HEK293 (cell line): ENCODE data around the gene FUBP1.

Experiments used
- IKZF3 ChIP-seq: fragments of 450-650 bp; IDR thresholded peaks from 2 replicates; pipeline ENCODE4 v1.5.0; 2018; ENCODE audit warnings: missing biosample characterization, mild to moderate bottlenecking, missing genetic modification characterization, moderate library complexity
- SCRT2 ChIP-seq: fragments of 450-650 bp; formaldehyde crosslinking; IDR thresholded peaks from 2 replicates; pipeline ENCODE4 v1.5.1; 2016; ENCODE audit warnings: missing biosample characterization, missing genetic modification characterization
- TCF7L2 ChIP-seq: IDR thresholded peaks from 2 replicates; pipeline ENCODE4 v1.6.1; 2011; ENCODE audit warnings: low read depth, mild to moderate bottlenecking, inconsistent platforms, low read length, moderate library complexity, borderline replicate concordance
- TRIM28 ChIP-seq: IDR thresholded peaks from 2 replicates; pipeline ENCODE4 v1.6.1; 2011; ENCODE audit warnings: low read length, control low read depth, borderline replicate concordance
- WT1 ChIP-seq: fragments of 450-650 bp; formaldehyde crosslinking; IDR thresholded peaks from 2 replicates; pipeline ENCODE4 v1.5.1; 2016; ENCODE audit warnings: missing biosample characterization, missing genetic modification characterization
- ZNF157 ChIP-seq: fragments of 450-650 bp; formaldehyde crosslinking; IDR thresholded peaks from 2 replicates; pipeline ENCODE4 v1.5.1; 2016; ENCODE audit warnings: missing biosample characterization, missing genetic modification characterization
- ZNF184 ChIP-seq: fragments of 450-650 bp; IDR thresholded peaks from 2 replicates; pipeline ENCODE4 v1.5.1; 2018; ENCODE audit warnings: missing biosample characterization, mild to moderate bottlenecking, missing genetic modification characterization
- ZNF202 ChIP-seq: fragments of 450-650 bp; formaldehyde crosslinking; IDR thresholded peaks from 2 replicates; pipeline ENCODE4 v1.5.1; 2016; ENCODE audit warnings: missing biosample characterization, missing genetic modification characterization, borderline replicate concordance
- ZNF266 ChIP-seq: fragments of 450-650 bp; formaldehyde crosslinking; IDR thresholded peaks from 2 replicates; pipeline ENCODE4 v1.5.1; 2016; ENCODE audit warnings: missing biosample characterization, missing genetic modification characterization, low read depth
- ZNF404 ChIP-seq: fragments of 450-650 bp; formaldehyde crosslinking; IDR thresholded peaks from 2 replicates; pipeline ENCODE4 v1.5.1; 2017; ENCODE audit warnings: missing biosample characterization, missing genetic modification characterization
- ZNF416 ChIP-seq: fragments of 450-650 bp; formaldehyde crosslinking; IDR thresholded peaks from 2 replicates; pipeline ENCODE4 v1.5.1; 2016; ENCODE audit warnings: missing biosample characterization, missing genetic modification characterization
- ZNF510 ChIP-seq: fragments of 450-650 bp; formaldehyde crosslinking; IDR thresholded peaks from 2 replicates; pipeline ENCODE4 v1.5.1; 2018; ENCODE audit warnings: mild to moderate bottlenecking, missing genetic modification characterization, missing biosample characterization; ENCODE audit not compliant: insufficient replicate concordance
- ZNF514 ChIP-seq: fragments of 450-650 bp; formaldehyde crosslinking; IDR thresholded peaks from 2 replicates; pipeline ENCODE4 v1.5.1; 2016; ENCODE audit warnings: missing biosample characterization, missing genetic modification characterization
- ZNF544 ChIP-seq: fragments of 450-650 bp; formaldehyde crosslinking; IDR thresholded peaks from 2 replicates; pipeline ENCODE4 v1.5.0; 2017; ENCODE audit warnings: missing biosample characterization, missing genetic modification characterization
- ZNF548 ChIP-seq: fragments of 450-650 bp; formaldehyde crosslinking; IDR thresholded peaks from 2 replicates; pipeline ENCODE4 v1.5.1; 2016; ENCODE audit warnings: missing biosample characterization, missing genetic modification characterization
- ZNF555 ChIP-seq: fragments of 450-650 bp; formaldehyde crosslinking; conservative IDR thresholded peaks from 2 replicates; pipeline ENCODE4 v1.5.1; 2017; ENCODE audit warnings: missing biosample characterization, mild to moderate bottlenecking, missing genetic modification characterization, inconsistent platforms
- ZNF677 ChIP-seq: fragments of 450-650 bp; IDR thresholded peaks from 2 replicates; pipeline ENCODE4 v1.5.0; 2018; ENCODE audit warnings: missing biosample characterization, mild to moderate bottlenecking, missing genetic modification characterization, moderate library complexity
- ZNF704 ChIP-seq: fragments of 450-650 bp; formaldehyde crosslinking; IDR thresholded peaks from 2 replicates; pipeline ENCODE4 v1.5.1; 2016; ENCODE audit warnings: missing biosample characterization, missing genetic modification characterization
- ZNF776 ChIP-seq: fragments of 450-650 bp; formaldehyde crosslinking; IDR thresholded peaks from 2 replicates; pipeline ENCODE4 v1.5.0; 2017; ENCODE audit warnings: missing biosample characterization, missing genetic modification characterization, borderline replicate concordance
- ZNF777 ChIP-seq: fragments of 450-650 bp; formaldehyde crosslinking; IDR thresholded peaks from 2 replicates; pipeline ENCODE4 v1.5.1; 2017; ENCODE audit warnings: missing biosample characterization, missing genetic modification characterization, borderline replicate concordance
- TF ChIP-seq, protein P1 (sequence below): fragments of 450-650 bp; formaldehyde crosslinking; IDR thresholded peaks from 2 replicates; pipeline ENCODE4 v1.5.1; 2016; ENCODE audit warnings: missing biosample characterization, missing genetic modification characterization, low read depth
- TF ChIP-seq, protein P2 (sequence below): fragments of 450-650 bp; formaldehyde crosslinking; IDR thresholded peaks from 2 replicates; pipeline ENCODE4 v1.5.1; 2016; ENCODE audit warnings: missing biosample characterization, missing genetic modification characterization, borderline replicate concordance
- TF ChIP-seq, protein P3 (sequence below): fragments of 450-650 bp; formaldehyde crosslinking; IDR thresholded peaks from 2 replicates; pipeline ENCODE4 v1.5.1; 2016; ENCODE audit warnings: missing biosample characterization, missing genetic modification characterization
- TF ChIP-seq, protein P4 (sequence below): fragments of 450-650 bp; formaldehyde crosslinking; IDR thresholded peaks from 2 replicates; pipeline ENCODE4 v1.5.1; 2016; ENCODE audit warnings: missing biosample characterization, missing genetic modification characterization, low read depth

The FUBP1 gene

GRCh38 chr1:78005755-78006154 lies 26.9 kb upstream of the FUBP1 start (continued):
- TF ChIP-seq TRIM28 = no peak
- TF ChIP-seq ZNF555 (tag by site-specific recombination) = no peak
- no peak for TF ChIP-seq ZNF704 (tag by site-specific recombination)
- TF ChIP-seq, protein P1, sequence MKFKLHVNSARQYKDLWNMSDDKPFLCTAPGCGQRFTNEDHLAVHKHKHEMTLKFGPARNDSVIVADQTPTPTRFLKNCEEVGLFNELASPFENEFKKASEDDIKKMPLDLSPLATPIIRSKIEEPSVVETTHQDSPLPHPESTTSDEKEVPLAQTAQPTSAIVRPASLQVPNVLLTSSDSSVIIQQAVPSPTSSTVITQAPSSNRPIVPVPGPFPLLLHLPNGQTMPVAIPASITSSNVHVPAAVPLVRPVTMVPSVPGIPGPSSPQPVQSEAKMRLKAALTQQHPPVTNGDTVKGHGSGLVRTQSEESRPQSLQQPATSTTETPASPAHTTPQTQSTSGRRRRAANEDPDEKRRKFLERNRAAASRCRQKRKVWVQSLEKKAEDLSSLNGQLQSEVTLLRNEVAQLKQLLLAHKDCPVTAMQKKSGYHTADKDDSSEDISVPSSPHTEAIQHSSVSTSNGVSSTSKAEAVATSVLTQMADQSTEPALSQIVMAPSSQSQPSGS (tag by site-specific recombination) = 0 out of 2 replicates have a peak, but pooled peaks have one; percentile 38
- TF ChIP-seq ZNF514 (tag by site-specific recombination) = no peak
- 0 out of 2 replicates have a peak, but pooled peaks have one; percentile 46 for TF ChIP-seq ZNF184 (tag by site-specific recombination)
- peak; percentile 89 for TF ChIP-seq IKZF3 (tag by site-specific recombination)
- no peak for TF ChIP-seq TCF7L2
- TF ChIP-seq ZNF510 = no peak
- no peak for TF ChIP-seq WT1
- TF ChIP-seq, protein P2, sequence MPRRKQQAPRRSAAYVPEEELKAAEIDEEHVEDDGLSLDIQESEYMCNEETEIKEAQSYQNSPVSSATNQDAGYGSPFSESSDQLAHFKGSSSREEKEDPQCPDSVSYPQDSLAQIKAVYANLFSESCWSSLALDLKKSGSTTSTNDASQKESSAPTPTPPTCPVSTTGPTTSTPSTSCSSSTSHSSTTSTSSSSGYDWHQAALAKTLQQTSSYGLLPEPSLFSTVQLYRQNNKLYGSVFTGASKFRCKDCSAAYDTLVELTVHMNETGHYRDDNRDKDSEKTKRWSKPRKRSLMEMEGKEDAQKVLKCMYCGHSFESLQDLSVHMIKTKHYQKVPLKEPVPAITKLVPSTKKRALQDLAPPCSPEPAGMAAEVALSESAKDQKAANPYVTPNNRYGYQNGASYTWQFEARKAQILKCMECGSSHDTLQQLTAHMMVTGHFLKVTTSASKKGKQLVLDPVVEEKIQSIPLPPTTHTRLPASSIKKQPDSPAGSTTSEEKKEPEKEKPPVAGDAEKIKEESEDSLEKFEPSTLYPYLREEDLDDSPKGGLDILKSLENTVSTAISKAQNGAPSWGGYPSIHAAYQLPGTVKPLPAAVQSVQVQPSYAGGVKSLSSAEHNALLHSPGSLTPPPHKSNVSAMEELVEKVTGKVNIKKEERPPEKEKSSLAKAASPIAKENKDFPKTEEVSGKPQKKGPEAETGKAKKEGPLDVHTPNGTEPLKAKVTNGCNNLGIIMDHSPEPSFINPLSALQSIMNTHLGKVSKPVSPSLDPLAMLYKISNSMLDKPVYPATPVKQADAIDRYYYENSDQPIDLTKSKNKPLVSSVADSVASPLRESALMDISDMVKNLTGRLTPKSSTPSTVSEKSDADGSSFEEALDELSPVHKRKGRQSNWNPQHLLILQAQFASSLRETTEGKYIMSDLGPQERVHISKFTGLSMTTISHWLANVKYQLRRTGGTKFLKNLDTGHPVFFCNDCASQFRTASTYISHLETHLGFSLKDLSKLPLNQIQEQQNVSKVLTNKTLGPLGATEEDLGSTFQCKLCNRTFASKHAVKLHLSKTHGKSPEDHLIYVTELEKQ (tag by site-specific recombination) = no peak
- no peak for TF ChIP-seq ZNF404 (tag by site-specific recombination)
- no peak for TF ChIP-seq ZNF157 (tag by site-specific recombination)
- TF ChIP-seq ZNF202 = no peak
- no peak for TF ChIP-seq ZNF777 (tag by site-specific recombination)
- TF ChIP-seq ZNF266 (tag by site-specific recombination) = no peak
- no peak for TF ChIP-seq ZNF776
- TF ChIP-seq ZNF677 (tag by site-specific recombination) = no peak
- TF ChIP-seq, protein P3, sequence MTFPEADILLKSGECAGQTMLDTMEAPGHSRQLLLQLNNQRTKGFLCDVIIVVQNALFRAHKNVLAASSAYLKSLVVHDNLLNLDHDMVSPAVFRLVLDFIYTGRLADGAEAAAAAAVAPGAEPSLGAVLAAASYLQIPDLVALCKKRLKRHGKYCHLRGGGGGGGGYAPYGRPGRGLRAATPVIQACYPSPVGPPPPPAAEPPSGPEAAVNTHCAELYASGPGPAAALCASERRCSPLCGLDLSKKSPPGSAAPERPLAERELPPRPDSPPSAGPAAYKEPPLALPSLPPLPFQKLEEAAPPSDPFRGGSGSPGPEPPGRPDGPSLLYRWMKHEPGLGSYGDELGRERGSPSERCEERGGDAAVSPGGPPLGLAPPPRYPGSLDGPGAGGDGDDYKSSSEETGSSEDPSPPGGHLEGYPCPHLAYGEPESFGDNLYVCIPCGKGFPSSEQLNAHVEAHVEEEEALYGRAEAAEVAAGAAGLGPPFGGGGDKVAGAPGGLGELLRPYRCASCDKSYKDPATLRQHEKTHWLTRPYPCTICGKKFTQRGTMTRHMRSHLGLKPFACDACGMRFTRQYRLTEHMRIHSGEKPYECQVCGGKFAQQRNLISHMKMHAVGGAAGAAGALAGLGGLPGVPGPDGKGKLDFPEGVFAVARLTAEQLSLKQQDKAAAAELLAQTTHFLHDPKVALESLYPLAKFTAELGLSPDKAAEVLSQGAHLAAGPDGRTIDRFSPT = 0 out of 2 replicates have a peak, but pooled peaks have one; percentile 24
- TF ChIP-seq, protein P4, sequence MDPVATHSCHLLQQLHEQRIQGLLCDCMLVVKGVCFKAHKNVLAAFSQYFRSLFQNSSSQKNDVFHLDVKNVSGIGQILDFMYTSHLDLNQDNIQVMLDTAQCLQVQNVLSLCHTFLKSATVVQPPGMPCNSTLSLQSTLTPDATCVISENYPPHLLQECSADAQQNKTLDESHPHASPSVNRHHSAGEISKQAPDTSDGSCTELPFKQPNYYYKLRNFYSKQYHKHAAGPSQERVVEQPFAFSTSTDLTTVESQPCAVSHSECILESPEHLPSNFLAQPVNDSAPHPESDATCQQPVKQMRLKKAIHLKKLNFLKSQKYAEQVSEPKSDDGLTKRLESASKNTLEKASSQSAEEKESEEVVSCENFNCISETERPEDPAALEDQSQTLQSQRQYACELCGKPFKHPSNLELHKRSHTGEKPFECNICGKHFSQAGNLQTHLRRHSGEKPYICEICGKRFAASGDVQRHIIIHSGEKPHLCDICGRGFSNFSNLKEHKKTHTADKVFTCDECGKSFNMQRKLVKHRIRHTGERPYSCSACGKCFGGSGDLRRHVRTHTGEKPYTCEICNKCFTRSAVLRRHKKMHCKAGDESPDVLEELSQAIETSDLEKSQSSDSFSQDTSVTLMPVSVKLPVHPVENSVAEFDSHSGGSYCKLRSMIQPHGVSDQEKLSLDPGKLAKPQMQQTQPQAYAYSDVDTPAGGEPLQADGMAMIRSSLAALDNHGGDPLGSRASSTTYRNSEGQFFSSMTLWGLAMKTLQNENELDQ = no peak
- TF ChIP-seq SCRT2 (tag by site-specific recombination) = no peak
- no peak for TF ChIP-seq ZNF544 (tag by site-specific recombination)
- no peak for TF ChIP-seq ZNF548 (tag by site-specific recombination)
- TF ChIP-seq ZNF416 = no peak
